Calu3 (cell line): ENCODE measurements around the gene TAC3. TPM values are rescaled to one million over a fixed set of nuclear protein-coding genes. Genes with fewer than 3 reads are reported as not detected.
"Not testable (repeated sequence)": the region's sequence is repeated elsewhere in the genome, so short reads cannot be mapped to it uniquely, and the experiment has no call there.

Experiments
- BruUV-seq: library from RNA; stranded (reverse); fragments of 400-500 nt; replicated peaks from 2 replicates; lab custom pipeline; 2021; lab: Mats Ljungman, UMichigan
- CTCF ChIA-PET: fragments of 300-600 bp; sonication (Branson Sonifier 250); formaldehyde crosslinking; loops from one replicate; lab custom pipeline; 2022; ENCODE audit warnings: antibody characterized with exemption; lab: Charles Lee
- DNase-seq: peaks from one replicate; pipeline ENCODE4 v3.0.0; 2022
- H3K27ac Mint-ChIP-seq: one replicate; pipeline ENCODE4 v1.8.0; 2022; ENCODE audit warnings: mixed read lengths; ENCODE audit not compliant: unreplicated experiment
- H3K27me3 Mint-ChIP-seq: one replicate; pipeline ENCODE4 v1.8.0; 2022; ENCODE audit warnings: mixed read lengths; ENCODE audit not compliant: unreplicated experiment
- H3K36me3 Mint-ChIP-seq: one replicate; pipeline ENCODE4 v1.8.0; 2022; ENCODE audit warnings: mild to moderate bottlenecking, moderate library complexity, mixed read lengths; ENCODE audit not compliant: insufficient read depth, unreplicated experiment
- H3K4me1 Mint-ChIP-seq: one replicate; pipeline ENCODE4 v1.8.0; 2022; ENCODE audit warnings: mild to moderate bottlenecking, low read depth, mixed read lengths; ENCODE audit not compliant: unreplicated experiment
- H3K4me3 Mint-ChIP-seq: one replicate; pipeline ENCODE4 v1.8.0; 2022; ENCODE audit warnings: mild to moderate bottlenecking, low read depth, moderate library complexity, mixed read lengths; ENCODE audit not compliant: unreplicated experiment
- H3K9me3 Mint-ChIP-seq: one replicate; pipeline ENCODE4 v1.8.0; 2022; ENCODE audit warnings: low read depth, mixed read lengths; ENCODE audit not compliant: unreplicated experiment
- intact Hi-C: fragments of 100-400 bp; cut with micrococcal nuclease; formaldehyde crosslinking; loops from one replicate; pipeline ENCODE4 v1.10.0; 2022; ENCODE audit not compliant: unreplicated experiment
- total RNA-seq: library from RNA; stranded (reverse); gene quantifications from 2 replicates; pipeline ENCODE4 v1.2.3, GENCODE V29; 2022
- TF ChIP-seq, protein P1 (sequence below): fragments of 200-600 bp; IDR thresholded peaks from one replicate; pipeline ENCODE4 v1.8.0; 2022; ENCODE audit warnings: antibody characterized with exemption; ENCODE audit not compliant: unreplicated experiment

TAC3 gene
- total RNA-seq, 1 experiment from 2014 or later: not detected

GRCh38 chr12:57055824-57056223, 39.5 kb upstream of the TAC3 start:
- no peak overlapping the region for H3K4me3 Mint-ChIP-seq
- H3K9me3 Mint-ChIP-seq: no peaks in the 10 kb centered on the region
- H3K27me3 Mint-ChIP-seq: no peaks in the 10 kb centered on the region
- peaks cover 9% of the 10 kb centered on the region for H3K36me3 Mint-ChIP-seq
- H3K4me1 Mint-ChIP-seq: no peaks in the 10 kb centered on the region
- TF ChIP-seq, protein P1, sequence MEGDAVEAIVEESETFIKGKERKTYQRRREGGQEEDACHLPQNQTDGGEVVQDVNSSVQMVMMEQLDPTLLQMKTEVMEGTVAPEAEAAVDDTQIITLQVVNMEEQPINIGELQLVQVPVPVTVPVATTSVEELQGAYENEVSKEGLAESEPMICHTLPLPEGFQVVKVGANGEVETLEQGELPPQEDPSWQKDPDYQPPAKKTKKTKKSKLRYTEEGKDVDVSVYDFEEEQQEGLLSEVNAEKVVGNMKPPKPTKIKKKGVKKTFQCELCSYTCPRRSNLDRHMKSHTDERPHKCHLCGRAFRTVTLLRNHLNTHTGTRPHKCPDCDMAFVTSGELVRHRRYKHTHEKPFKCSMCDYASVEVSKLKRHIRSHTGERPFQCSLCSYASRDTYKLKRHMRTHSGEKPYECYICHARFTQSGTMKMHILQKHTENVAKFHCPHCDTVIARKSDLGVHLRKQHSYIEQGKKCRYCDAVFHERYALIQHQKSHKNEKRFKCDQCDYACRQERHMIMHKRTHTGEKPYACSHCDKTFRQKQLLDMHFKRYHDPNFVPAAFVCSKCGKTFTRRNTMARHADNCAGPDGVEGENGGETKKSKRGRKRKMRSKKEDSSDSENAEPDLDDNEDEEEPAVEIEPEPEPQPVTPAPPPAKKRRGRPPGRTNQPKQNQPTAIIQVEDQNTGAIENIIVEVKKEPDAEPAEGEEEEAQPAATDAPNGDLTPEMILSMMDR: no peak
- CTCF ChIA-PET: interaction anchor here (1.7 kb wide), 1 partner anchor 23 kb away, joined by 3 read pairs; no protein-coding TSS in a partner anchor
- BruUV-seq: no TSS peak
- intact Hi-C loops: no loop called here
- no peak overlapping the region for H3K27ac Mint-ChIP-seq
- DNase-seq: no peak

DNA sequence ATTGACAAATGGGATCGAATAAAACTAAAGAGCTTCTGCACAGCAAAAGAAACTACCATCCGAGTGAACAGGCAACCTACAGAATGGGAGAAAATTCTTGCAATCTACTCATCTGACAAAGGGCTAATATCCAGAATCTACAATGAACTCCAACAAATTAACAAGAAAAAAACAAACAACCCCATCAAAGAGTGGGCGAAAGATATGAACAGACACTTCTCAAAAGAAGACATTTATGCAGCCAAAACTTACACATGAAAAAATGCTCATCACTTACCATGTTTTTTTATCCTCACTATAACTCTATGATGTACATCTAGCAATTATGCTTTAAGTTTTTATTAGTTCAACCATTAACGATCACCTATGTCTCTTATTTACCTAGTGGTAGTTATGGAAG, 37.6 kb upstream of the TAC3 start:
- H3K36me3 Mint-ChIP-seq, H3K27me3 Mint-ChIP-seq, H3K9me3 Mint-ChIP-seq, DNase-seq, intact Hi-C loops, H3K4me3 Mint-ChIP-seq, CTCF ChIA-PET, H3K27ac Mint-ChIP-seq, BruUV-seq, H3K4me1 Mint-ChIP-seq: not testable (repeated sequence)

DNA sequence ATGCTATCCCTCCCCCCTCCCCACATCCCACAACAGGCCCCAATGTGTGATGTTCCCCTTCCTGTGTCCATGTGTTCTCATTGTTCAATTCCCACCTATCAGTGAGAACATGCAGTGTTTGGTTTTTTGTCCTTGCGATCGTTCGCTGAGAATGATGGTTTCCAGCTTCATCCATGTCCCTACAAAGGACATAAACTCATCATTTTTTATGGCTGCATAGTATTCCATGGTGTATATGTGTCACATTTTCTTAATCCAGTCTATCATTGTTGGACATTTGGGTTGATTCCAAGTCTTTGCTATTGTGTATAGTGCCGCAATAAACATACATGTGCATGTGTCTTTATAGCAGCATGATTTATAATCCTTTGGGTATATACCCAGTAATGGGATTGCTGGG, 36.8 kb upstream of the TAC3 start:
- H3K27me3 Mint-ChIP-seq, H3K4me3 Mint-ChIP-seq, H3K27ac Mint-ChIP-seq, intact Hi-C loops, H3K36me3 Mint-ChIP-seq, H3K9me3 Mint-ChIP-seq, DNase-seq, BruUV-seq: not testable (repeated sequence)
- peaks cover 16% of the 10 kb centered on the region for H3K4me1 Mint-ChIP-seq
- CTCF ChIA-PET: interaction anchor here (1.0 kb wide), 1 partner anchor 66 kb away, joined by 3 read pairs; no protein-coding TSS in a partner anchor

GRCh38 chr12:57051011-57051410, 34.7 kb upstream of the TAC3 start:
- CTCF ChIA-PET: interaction anchor here (0.5 kb wide), 1 partner anchor 37 kb away, joined by 5 read pairs; no protein-coding TSS in a partner anchor
- intact Hi-C loops: no loop called here

GRCh38 chr12:57049890-57050289, 33.6 kb upstream of the TAC3 start, which contains the start of gene MYO1A:
Gene MYO1A (minus strand): TSS chr12:57050129. CDS start chr12:57048323, 1,806 bp downstream.
- peaks cover 28% of the 10 kb centered on the region for H3K27me3 Mint-ChIP-seq
- DNase-seq: peak; percentile 19
- intact Hi-C loops: no loop called here
- H3K36me3 Mint-ChIP-seq: peaks cover 4% of the 10 kb centered on the region
- TF ChIP-seq, protein P1: no peak
- H3K9me3 Mint-ChIP-seq: no peaks in the 10 kb centered on the region
- H3K4me1 Mint-ChIP-seq: peaks cover 16% of the 10 kb centered on the region
- no TSS peak for BruUV-seq
- no peak within 1 kb of the TSS for H3K4me3 Mint-ChIP-seq
- H3K27ac Mint-ChIP-seq: no peak within 1 kb of the TSS
- CTCF ChIA-PET: interaction anchor here (0.8 kb wide), 1 partner anchor 15 kb away, joined by 3 read pairs; no protein-coding TSS in a partner anchor

More at GRCh38 chr12:57051011-57051410, 34.7 kb upstream of the TAC3 start:
- TF ChIP-seq, protein P1: no peak
- H3K27me3 Mint-ChIP-seq: peaks cover 17% of the 10 kb centered on the region
- no peaks in the 10 kb centered on the region for H3K9me3 Mint-ChIP-seq
- H3K4me1 Mint-ChIP-seq: peaks cover 16% of the 10 kb centered on the region
- H3K36me3 Mint-ChIP-seq: peaks cover 4% of the 10 kb centered on the region
- DNase-seq: no peak
- no TSS peak for BruUV-seq
- no peak overlapping the region for H3K4me3 Mint-ChIP-seq
- no peak overlapping the region for H3K27ac Mint-ChIP-seq
